Loucy (cell line): ENCODE data around the gene ALOX15.
A peak's percentile ranks its signal among the peaks of the same experiment; 100 is the strongest.
"Not testable (repeated sequence)": the region's sequence is repeated elsewhere in the genome, so short reads cannot be mapped to it uniquely, and the experiment has no call there.

Source experiments
- H2AFZ ChIP-seq: fragments of 200-600 bp; sonication (generic); 2 replicates; pipeline ENCODE4 v1.6.0; 2016; ENCODE audit warnings: antibody characterized with exemption, mild to moderate bottlenecking, low read length, moderate library complexity
- H3F3A ChIP-seq: fragments of 200-600 bp; 2 replicates; pipeline ENCODE4 v1.6.0; 2016; ENCODE audit warnings: antibody characterized with exemption, low read depth, mild to moderate bottlenecking
- H3K27me3 ChIP-seq: fragments of 200-600 bp; sonication (generic); 2 replicates; pipeline ENCODE4 v1.6.1; 2014; ENCODE audit warnings: low read length, mild to moderate bottlenecking; ENCODE audit not compliant: insufficient read depth, poor library complexity, severe bottlenecking
- H3K36me3 ChIP-seq: fragments of 200-600 bp; sonication (generic); 2 replicates; pipeline ENCODE4 v1.6.1; 2016; ENCODE audit warnings: low read length; ENCODE audit not compliant: insufficient read depth
- H3K4me1 ChIP-seq: fragments of 200-600 bp; sonication (generic); 2 replicates; pipeline ENCODE4 v1.5.1; 2014; ENCODE audit warnings: low read length, mild to moderate bottlenecking; ENCODE audit not compliant: insufficient read depth, poor library complexity, severe bottlenecking
- H3K4me2 ChIP-seq: fragments of 200-600 bp; sonication (generic); 2 replicates; pipeline ENCODE4 v1.6.0; 2014; ENCODE audit warnings: antibody characterized with exemption, low read length, low read depth, mild to moderate bottlenecking; ENCODE audit not compliant: poor library complexity, severe bottlenecking
- H3K4me3 ChIP-seq: fragments of 200-600 bp; sonication (generic); 2 replicates; pipeline ENCODE4 v1.5.1; 2014; ENCODE audit warnings: low read length, mild to moderate bottlenecking, mixed read lengths; ENCODE audit not compliant: poor library complexity, severe bottlenecking
- H3K79me2 ChIP-seq: fragments of 200-600 bp; sonication (generic); 2 replicates; pipeline ENCODE4 v1.6.1; 2014; ENCODE audit warnings: low read length; ENCODE audit not compliant: insufficient read depth
- H3K9ac ChIP-seq: fragments of 200-600 bp; sonication (generic); 2 replicates; pipeline ENCODE4 v1.6.0; 2014; ENCODE audit warnings: mild to moderate bottlenecking, low read depth, low read length, moderate library complexity; ENCODE audit not compliant: poor library complexity, severe bottlenecking
- H3K9me2 ChIP-seq: fragments of 200-600 bp; sonication (generic); replicated peaks from 2 replicates; pipeline ENCODE4 v1.6.1; 2016; ENCODE audit warnings: low read depth, low read length, mixed read lengths
- H3K9me3 ChIP-seq: fragments of 200-600 bp; sonication (generic); 2 replicates; pipeline ENCODE4 v1.6.1; 2014; ENCODE audit warnings: mild to moderate bottlenecking, antibody characterized with exemption, low read length, low read depth; ENCODE audit not compliant: insufficient read depth
- H4K20me1 ChIP-seq: fragments of 200-600 bp; sonication (generic); 2 replicates; pipeline ENCODE4 v1.6.0; 2014; ENCODE audit warnings: antibody characterized with exemption, low read length, mild to moderate bottlenecking; ENCODE audit not compliant: insufficient read depth, poor library complexity, severe bottlenecking
- CTCF ChIP-seq: fragments of 200-600 bp; sonication (generic); conservative IDR thresholded peaks from 2 replicates; pipeline ENCODE4 v1.5.1; 2014; ENCODE audit warnings: mild to moderate bottlenecking, antibody characterized with exemption, low read length
- EZH2phosphoT487 ChIP-seq: fragments of 200-600 bp; IDR thresholded peaks from 2 replicates; pipeline ENCODE4 v1.6.1; 2018; ENCODE audit warnings: antibody characterized with exemption, mild to moderate bottlenecking, moderate library complexity, borderline replicate concordance

The ALOX15 gene

GRCh38 chr17:4631431-4631830 lies 10.0 kb downstream of the ALOX15 start:
- H3K27me3 ChIP-seq = no peaks in the 10 kb centered on the region
- no peaks in the 10 kb centered on the region for H3K36me3 ChIP-seq
- H3K79me2 ChIP-seq = no peaks in the 10 kb centered on the region
- no peak overlapping the region for H3K4me3 ChIP-seq
- TF ChIP-seq EZH2phosphoT487 (no peak), CTCF (no peak)
- H3K4me1 ChIP-seq = no peaks in the 10 kb centered on the region
- H3K9me2 ChIP-seq = no peaks in the 10 kb centered on the region
- no peaks in the 10 kb centered on the region for H4K20me1 ChIP-seq
- no peak overlapping the region for H3K4me2 ChIP-seq
- H3K9ac ChIP-seq = no peak overlapping the region
- H3F3A ChIP-seq = no peaks in the 10 kb centered on the region
- no peaks in the 10 kb centered on the region for H3K9me3 ChIP-seq
- no peak overlapping the region for H2AFZ ChIP-seq

GRCh38 chr17:4626734-4627256 lies 14.7 kb downstream of the ALOX15 start:
- Histone ChIP-seq H3K9ac (no peak overlapping the region), H3K4me2 (no peak overlapping the region), H3K9me3 (no peaks in the 10 kb centered on the region), H3K79me2 (no peaks in the 10 kb centered on the region), H2AFZ (no peak overlapping the region), H3K36me3 (no peaks in the 10 kb centered on the region), H3K9me2 (no peaks in the 10 kb centered on the region), H3K4me1 (no peaks in the 10 kb centered on the region), H3K4me3 (no peak overlapping the region), H3K27me3 (no peaks in the 10 kb centered on the region), H3F3A (no peaks in the 10 kb centered on the region), H4K20me1 (no peaks in the 10 kb centered on the region)
- TF ChIP-seq CTCF (no peak), EZH2phosphoT487 (no peak)

GRCh38 chr17:4625181-4625617 lies 16.3 kb downstream of the ALOX15 start:
- no peaks in the 10 kb centered on the region for H3K79me2 ChIP-seq
- H3K9me2 ChIP-seq = no peaks in the 10 kb centered on the region
- no peak overlapping the region for H3K4me2 ChIP-seq
- no peaks in the 10 kb centered on the region for H3K36me3 ChIP-seq
- H3K4me1 ChIP-seq = no peaks in the 10 kb centered on the region
- no peak for TF ChIP-seq CTCF
- no peak for TF ChIP-seq EZH2phosphoT487
- no peaks in the 10 kb centered on the region for H4K20me1 ChIP-seq
- H3K4me3 ChIP-seq = no peak overlapping the region
- H3K27me3 ChIP-seq = no peaks in the 10 kb centered on the region
- H3K9ac ChIP-seq = no peak overlapping the region
- H3K9me3 ChIP-seq = no peaks in the 10 kb centered on the region
- peak overlapping the region; percentile 6; the same call in 1 of the 2 replicates for H2AFZ ChIP-seq
- H3F3A ChIP-seq = no peaks in the 10 kb centered on the region

- H3K9me2 ChIP-seq, H3K4me1 ChIP-seq, H2AFZ ChIP-seq, H3F3A ChIP-seq, H3K36me3 ChIP-seq, H3K4me3 ChIP-seq, H3K9me3 ChIP-seq, H3K4me2 ChIP-seq, H3K9ac ChIP-seq, H3K79me2 ChIP-seq, H3K27me3 ChIP-seq, H4K20me1 ChIP-seq: not testable (repeated sequence)
These were observed 17.0 kb downstream of the ALOX15 start for GRCh38 chr17:4624451-4624911.
